ENCODE measurements around the gene USP53.
"Not testable (repeated sequence)": the region's sequence is repeated elsewhere in the genome, so short reads cannot be mapped to it uniquely, and the experiment has no call there.

USP53 gene

GRCh38 chr4:119212234-119212963 is at the start of gene USP53:
USP53 (plus strand) TSS chr4:119212713; CDS start chr4:119239760, 27,047 bp downstream.
- DNase-seq = peak; percentile 90

GRCh38 chr4:119165767-119166166 is 46.7 kb upstream of the USP53 start:
- no peak for DNase-seq

GRCh38 chr4:119170195-119170594 is 42.3 kb upstream of the USP53 start:
- no peak for DNase-seq

GRCh38 chr4:119172223-119172622 is 40.3 kb upstream of the USP53 start:
- no peak for DNase-seq

- not testable (repeated sequence) for DNase-seq
Observed at GRCh38 chr4:119173729-119174361, 38.7 kb upstream of the USP53 start.

- DNase-seq = no peak
Observed at GRCh38 chr4:119179011-119179410, 33.5 kb upstream of the USP53 start.

GRCh38 chr4:119184128-119184527 is 28.4 kb upstream of the USP53 start:
- DNase-seq = no peak

- no peak for DNase-seq
Observed at GRCh38 chr4:119189638-119190037, 22.9 kb upstream of the USP53 start.

- no peak for DNase-seq
Observed at GRCh38 chr4:119190354-119190753, 22.2 kb upstream of the USP53 start.

GRCh38 chr4:119191505-119191904 is 21.0 kb upstream of the USP53 start:
- DNase-seq = no peak

- no peak for DNase-seq
Observed at GRCh38 chr4:119197772-119198212, 14.7 kb upstream of the USP53 start.

GRCh38 chr4:119204916-119205315 is 7.6 kb upstream of the USP53 start:
- DNase-seq = no peak

GRCh38 chr4:119205690-119206089 is 6.8 kb upstream of the USP53 start:
- DNase-seq = no peak

- DNase-seq = no peak
Observed at GRCh38 chr4:119206178-119206577, 6.3 kb upstream of the USP53 start.

- DNase-seq = peak; percentile 53
Observed at GRCh38 chr4:119207051-119207450, 5.5 kb upstream of the USP53 start.

GRCh38 chr4:119209077-119209476 is 3.4 kb upstream of the USP53 start:
- DNase-seq = peak; percentile 80

- DNase-seq = no peak
Observed at GRCh38 chr4:119209586-119209985, 2.9 kb upstream of the USP53 start.

- peak; percentile 20 for DNase-seq
Observed at GRCh38 chr4:119210775-119211174, 1.7 kb upstream of the USP53 start.

- DNase-seq = no peak
Observed at GRCh38 chr4:119211867-119212233, 663 bp upstream of the USP53 start.

GRCh38 chr4:119212964-119213606 is 572 bp downstream of the USP53 start:
- peak; percentile 75 for DNase-seq

- no peak for DNase-seq
Observed at GRCh38 chr4:119218093-119218492, 5.6 kb downstream of the USP53 start.

- DNase-seq = no peak
Observed at GRCh38 chr4:119221412-119221811, 8.9 kb downstream of the USP53 start.

GRCh38 chr4:119227690-119228089 is 15.2 kb downstream of the USP53 start:
- DNase-seq = no peak

- DNase-seq = no peak
Observed at GRCh38 chr4:119228406-119228805, 15.9 kb downstream of the USP53 start.

Measured in NCI-H226 (cell line).